Lower leg skin (tissue), 4 donors: Measurements from ENCODE around the gene TSC22D3. TPM values are rescaled to one million over a fixed set of nuclear protein-coding genes. Genes with fewer than 3 reads are reported as not detected.

ENCODE experiments used
- DNase-seq, 2 donors: peaks; one replicate each; pipeline ENCODE4 v3.0.0-alpha.2; 2019; ENCODE audit warnings: low spot score in 2 of 2
- H3K4me3 ChIP-seq: fragments of 200-600 bp; sonication (generic); 2 replicates; pipeline ENCODE4 v1.5.1; 2017; ENCODE audit warnings: mild to moderate bottlenecking, low read depth; ENCODE audit not compliant: poor library complexity, severe bottlenecking
- POLR2A ChIP-seq, 2 donors: fragments of 450-650 bp; IDR thresholded peaks; one replicate each; pipeline ENCODE4 v1.6.1; 2016 to 2017; ENCODE audit warnings: antibody characterized with exemption in 2 of 2, mild to moderate bottlenecking in 1 of 2, moderate library complexity in 1 of 2
- WGBS, 2 donors: methylation state at CpG; one replicate each; pipeline ENCODE4 v1.1.5; 2018; 5-methylcytosine and 5-hydroxymethylcytosine counted together
- intact Hi-C: fragments of 100-400 bp; cut with DNase I; formaldehyde crosslinking; loops from one replicate; pipeline ENCODE4 v1.15.0; 2023; ENCODE audit warnings: low total_unique reads
- total RNA-seq, 4 donors: library from RNA; depleted of rRNA; stranded (reverse); fragments of >200 nt; gene quantifications; one replicate each; pipeline ENCODE4 v1.1.0, GENCODE V29; 2016
- TF ChIP-seq, protein P1 (sequence below), 3 donors: fragments of 450-650 bp; IDR thresholded peaks; one replicate each; pipeline ENCODE4 v1.5.1; 2016; ENCODE audit warnings: antibody characterized with exemption in 3 of 3, mild to moderate bottlenecking in 3 of 3, moderate library complexity in 2 of 3

Gene TSC22D3
- total RNA-seq, 4 donors from 2014 or later, result 474 to 1,005 (median 756) TPM

DNA sequence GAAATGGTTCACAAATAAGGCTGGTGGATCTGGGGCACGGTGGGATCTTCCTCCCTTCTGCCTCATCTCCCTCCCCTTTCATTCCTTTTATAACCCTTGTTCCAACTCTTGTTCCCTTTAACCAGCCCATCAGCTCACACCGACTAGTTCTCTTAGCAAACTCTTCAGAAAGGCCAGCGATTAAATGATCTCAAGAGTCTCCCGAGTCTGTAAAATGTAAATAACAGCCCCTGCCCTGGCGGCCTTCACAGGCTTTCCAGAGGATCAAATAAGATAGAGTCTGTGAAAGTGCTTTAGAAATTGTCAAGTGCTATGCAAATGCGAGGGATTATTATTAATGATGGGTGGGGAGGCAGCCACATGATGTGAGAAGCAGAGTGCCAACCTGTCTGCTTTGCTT, 27.1 kb downstream of the TSC22D3 start:
- 58 to 59% methylated on average over 6 of the region's 6 CpGs for WGBS, 2 donors
- intact Hi-C loops, result no loop called here
- no peak for TF ChIP-seq POLR2A (IDR thresholded peaks at IDR 0.05)
- TF ChIP-seq, protein P1, sequence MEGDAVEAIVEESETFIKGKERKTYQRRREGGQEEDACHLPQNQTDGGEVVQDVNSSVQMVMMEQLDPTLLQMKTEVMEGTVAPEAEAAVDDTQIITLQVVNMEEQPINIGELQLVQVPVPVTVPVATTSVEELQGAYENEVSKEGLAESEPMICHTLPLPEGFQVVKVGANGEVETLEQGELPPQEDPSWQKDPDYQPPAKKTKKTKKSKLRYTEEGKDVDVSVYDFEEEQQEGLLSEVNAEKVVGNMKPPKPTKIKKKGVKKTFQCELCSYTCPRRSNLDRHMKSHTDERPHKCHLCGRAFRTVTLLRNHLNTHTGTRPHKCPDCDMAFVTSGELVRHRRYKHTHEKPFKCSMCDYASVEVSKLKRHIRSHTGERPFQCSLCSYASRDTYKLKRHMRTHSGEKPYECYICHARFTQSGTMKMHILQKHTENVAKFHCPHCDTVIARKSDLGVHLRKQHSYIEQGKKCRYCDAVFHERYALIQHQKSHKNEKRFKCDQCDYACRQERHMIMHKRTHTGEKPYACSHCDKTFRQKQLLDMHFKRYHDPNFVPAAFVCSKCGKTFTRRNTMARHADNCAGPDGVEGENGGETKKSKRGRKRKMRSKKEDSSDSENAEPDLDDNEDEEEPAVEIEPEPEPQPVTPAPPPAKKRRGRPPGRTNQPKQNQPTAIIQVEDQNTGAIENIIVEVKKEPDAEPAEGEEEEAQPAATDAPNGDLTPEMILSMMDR (IDR thresholded peaks at IDR 0.05), result no peak

DNA sequence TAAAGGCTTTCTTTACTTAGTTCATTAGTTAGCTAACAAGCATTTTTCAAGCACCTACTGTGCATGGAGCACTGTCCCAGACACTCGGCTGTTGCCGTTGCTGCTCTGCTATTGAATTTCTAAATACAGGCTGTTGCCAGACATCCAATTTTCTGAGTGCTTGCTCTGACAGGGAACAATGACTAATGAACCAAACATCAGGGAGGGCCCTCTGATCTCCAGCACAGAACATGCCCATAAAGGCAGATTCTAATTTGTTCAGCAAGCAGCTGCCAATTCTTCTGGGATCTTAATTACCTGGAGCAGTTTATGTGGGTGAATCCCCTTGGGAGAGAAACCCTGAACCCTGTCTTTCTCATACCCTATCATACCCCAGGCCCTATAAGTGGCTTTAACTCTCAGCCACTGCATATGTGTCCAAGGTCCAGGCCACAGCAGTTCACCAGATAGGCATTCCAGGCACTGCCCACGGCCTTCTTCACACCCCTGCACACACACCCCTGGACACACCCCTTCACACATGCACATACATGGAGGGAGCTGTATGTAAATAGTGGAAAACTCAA, 27.9 kb downstream of the TSC22D3 start:
- intact Hi-C loops, result no loop called here
- H3K4me3 ChIP-seq, result no peak overlapping the region
- TF ChIP-seq POLR2A (IDR thresholded peaks at IDR 0.05), result no peak
- TF ChIP-seq, protein P1 (IDR thresholded peaks at IDR 0.05), result no peak
- whole genome bisulfite sequencing, 2 donors, result 18 to 32% methylated on average over 3 of the region's 3 CpGs
- DNase-seq, result peak in 1 of 2 donors; percentile 76

More for the DNA sequence above, 27.1 kb downstream of the TSC22D3 start:
- no peak overlapping the region for H3K4me3 ChIP-seq
- DNase-seq, result no peak

DNA sequence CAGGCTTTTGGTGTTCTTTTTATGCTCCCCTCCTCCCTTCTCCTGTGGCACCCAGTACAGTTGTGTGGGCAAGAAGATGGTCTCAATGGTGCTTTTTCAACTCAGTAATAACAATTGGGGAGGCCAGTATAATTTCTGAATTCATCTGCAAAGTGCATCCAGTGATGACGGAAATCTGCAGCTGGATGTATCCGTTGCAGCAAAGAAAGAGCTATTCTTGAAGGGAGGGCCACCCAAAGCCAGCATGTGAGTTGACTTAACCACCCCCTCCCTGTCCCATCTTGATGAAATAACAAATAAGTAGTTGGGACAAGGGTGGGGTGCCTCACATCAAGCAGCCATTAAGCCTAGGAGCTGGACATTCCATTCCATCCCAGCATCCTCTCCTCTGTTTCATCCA, 30.7 kb downstream of the TSC22D3 start:
- intact Hi-C loops, result no loop called here
- WGBS, 2 donors, result 92 to 94% methylated on average over 2 of the region's 2 CpGs
- H3K4me3 ChIP-seq, result no peak overlapping the region
- DNase-seq, result no peak
- TF ChIP-seq, protein P1 (IDR thresholded peaks at IDR 0.05), result no peak

DNA sequence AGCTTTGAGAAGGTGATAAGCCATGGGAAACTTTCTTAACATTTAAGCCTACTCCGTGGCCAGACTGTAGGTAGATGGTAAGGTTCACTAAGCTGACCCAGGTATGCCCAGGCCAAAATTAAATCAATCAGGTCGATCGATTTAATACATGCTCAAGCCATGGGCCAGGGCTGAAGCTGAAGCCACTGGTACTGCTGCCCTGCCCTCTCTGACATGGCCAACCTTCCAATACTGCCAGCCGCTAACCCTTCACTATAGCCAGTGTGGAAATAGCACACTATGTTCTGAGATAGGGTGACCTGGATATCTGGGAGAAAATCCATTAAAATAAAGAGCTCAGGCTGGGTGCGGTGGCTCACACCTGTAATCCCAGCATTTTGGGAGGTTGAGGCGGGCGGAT, 31.6 kb downstream of the TSC22D3 start:
- no peak for TF ChIP-seq POLR2A (IDR thresholded peaks at IDR 0.05)
- TF ChIP-seq, protein P1 (IDR thresholded peaks at IDR 0.05), result no peak
- no peak for DNase-seq
- no peak overlapping the region for H3K4me3 ChIP-seq
- intact Hi-C loops, result loop anchor here (1.0 kb wide), 1 partner anchor 20 kb away; no protein-coding TSS in a partner anchor
- WGBS, 2 donors, result 93 to 98% methylated on average over 7 of the region's 7 CpGs

DNA sequence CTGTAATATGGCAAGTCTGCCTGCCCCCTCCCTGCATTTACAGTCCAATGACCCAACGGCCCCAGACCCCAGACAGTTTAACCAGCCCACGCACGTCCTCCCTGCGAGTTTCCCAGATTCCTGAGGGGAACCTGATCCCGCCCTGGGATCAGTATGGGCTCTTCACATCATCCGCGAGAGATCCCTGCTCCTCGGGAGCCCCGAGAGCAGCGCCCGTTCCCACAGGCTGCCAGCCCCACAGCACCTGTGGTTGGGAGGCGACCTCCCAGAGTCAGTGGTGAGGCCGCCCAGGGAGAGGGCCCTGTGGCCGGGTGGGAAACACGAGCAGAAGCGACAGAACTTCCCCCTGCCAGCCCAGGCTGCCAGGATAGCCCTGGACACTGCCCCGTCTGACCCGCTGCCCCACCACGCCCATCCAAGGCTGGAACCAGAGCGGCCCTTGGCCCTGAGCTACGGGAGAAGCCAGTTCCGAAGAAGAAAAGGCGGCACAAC, 32.8 kb downstream of the TSC22D3 start:
- WGBS, 2 donors, result 42 to 60% methylated on average over 4 to 23 of the region's 23 CpGs
- TF ChIP-seq POLR2A (IDR thresholded peaks at IDR 0.05), result no peak
- TF ChIP-seq, protein P1 (IDR thresholded peaks at IDR 0.05), result no peak
- no peak for DNase-seq
- intact Hi-C loops, result loop anchor here (1.0 kb wide), 1 partner anchor 22 kb away; no protein-coding TSS in a partner anchor
- H3K4me3 ChIP-seq, result no peak overlapping the region

DNA sequence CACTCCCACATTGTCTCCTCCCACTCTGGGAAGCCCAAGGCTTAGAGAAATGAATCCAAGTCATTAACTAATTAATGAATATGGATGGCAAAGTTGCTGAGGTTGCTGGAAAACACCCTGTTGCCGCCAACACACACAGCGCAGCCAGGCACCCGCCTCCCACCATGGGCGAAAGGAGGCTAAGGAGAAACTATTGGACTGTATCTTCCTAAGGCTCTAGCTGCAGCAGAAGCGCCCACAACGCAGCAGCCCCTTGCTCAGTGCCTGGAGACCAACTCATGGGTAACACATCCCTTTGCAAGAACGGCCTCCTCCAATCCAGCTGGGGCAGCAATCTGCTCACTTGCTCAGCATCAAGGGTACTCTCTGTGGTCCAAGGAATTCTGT, 34.2 kb downstream of the TSC22D3 start:
- intact Hi-C loops, result no loop called here
- DNase-seq, result peak in 1 of 2 donors; percentile 90
- 14 to 39% methylated on average over 7 of the region's 7 CpGs for WGBS, 2 donors
- H3K4me3 ChIP-seq, result no peak overlapping the region
- TF ChIP-seq, protein P1 (IDR thresholded peaks at IDR 0.05), result no peak
- TF ChIP-seq POLR2A (IDR thresholded peaks at IDR 0.05), result no peak
